Measurements from ENCODE around the gene N4BP2L1. TPM values are rescaled to one million over a fixed set of nuclear protein-coding genes. Genes with fewer than 3 reads are reported as not detected.

N4BP2L1 gene
- total and polyA plus RNA-seq, 2 of the 8 experiments (the other 6 are each of a cell fraction or from before 2014, with no cell fraction given): 1.3 to 3.1 TPM

GRCh38 chr13:32453981-32454380, 26.1 kb upstream of the N4BP2L1 start:
- H4K8ac ChIP-seq (ENCODE audit: extremely low read depth, insufficient read depth, low read length): no peak overlapping the region
- no peak overlapping the region for H2BK15ac ChIP-seq (ENCODE audit: low read length)
- H3K14ac ChIP-seq (ENCODE audit: insufficient read length): no peak overlapping the region
- ChIA-PET CTCF (ENCODE audit: partially characterized antibody) (interaction anchor here (0.9 to 1.3 kb wide), 3 partner anchors 10 to 105 kb away, joined by 3 to 4 read pairs (median 3); no protein-coding TSS in a partner anchor), POLR2A (ENCODE audit: partially characterized antibody) (interaction anchor here (1.1 kb wide), 1 partner anchor 49 kb away, joined by 5 read pairs; no protein-coding TSS in a partner anchor)
- H3K79me2 ChIP-seq (ENCODE audit: control insufficient read depth in 1 of 2, insufficient read depth in 2 of 2, low read length in 2 of 2): no peaks in the 10 kb centered on the region
- H3K9me3 ChIP-seq (ENCODE audit: insufficient read depth in 2 of 2, low read depth in 1 of 2, low read length in 1 of 2): peaks cover 0 to 2% of the 10 kb centered on the region in 2 experiments; a peak in 1 of 4 replicates
- H2AFZ ChIP-seq (ENCODE audit: low read length): no peak overlapping the region
- no peak overlapping the region for H3K56ac ChIP-seq (replicated peaks; ENCODE audit: insufficient read length, low read depth, low read length)
- H3K23me2 ChIP-seq (ENCODE audit: low read depth, low read length): no peaks in the 10 kb centered on the region
- H2BK5ac ChIP-seq (ENCODE audit: low read depth, low read length): no peak overlapping the region
- no peak overlapping the region for H2BK120ac ChIP-seq (replicated peaks; ENCODE audit: low read depth, low read length)
- H2BK20ac ChIP-seq (ENCODE audit: low read length): no peak overlapping the region
- H3K4me3 ChIP-seq (ENCODE audit: extremely low read depth in 1 of 4, insufficient read depth in 2 of 4, low read depth in 3 of 4, low read length in 4 of 4): no peak overlapping the region
- no peak overlapping the region for H3K23ac ChIP-seq (ENCODE audit: insufficient read length)
- H3K4ac ChIP-seq (replicated peaks; ENCODE audit: insufficient read length, low read depth, low read length): no peak overlapping the region
- H2BK12ac ChIP-seq (ENCODE audit: low read depth, low read length): no peak overlapping the region
- no peak overlapping the region for H3K18ac ChIP-seq (ENCODE audit: extremely low read depth, low read length)
- no peak overlapping the region for H4K91ac ChIP-seq (replicated peaks; ENCODE audit: insufficient read length, low read length)
- no peak for DNase-seq (ENCODE audit: low read depth in 1 of 2, low spot score in 2 of 2)
- no peak overlapping the region for H4K5ac ChIP-seq (ENCODE audit: insufficient read length, low read depth, low read length)
- no peaks in the 10 kb centered on the region for H4K20me1 ChIP-seq (replicated peaks in 1 of 2; ENCODE audit: control insufficient read depth in 1 of 2, insufficient read depth in 2 of 2, low read length in 2 of 2)
- H3K27me3 ChIP-seq (replicated peaks in 1 of 4; ENCODE audit: control insufficient read depth in 3 of 4, extremely low read depth in 1 of 4, insufficient read depth in 3 of 4, low read length in 3 of 4): no peaks in the 10 kb centered on the region
- no peaks in the 10 kb centered on the region for H3K4me1 ChIP-seq (replicated peaks in 1 of 4; ENCODE audit: control insufficient read depth in 3 of 4, insufficient read depth in 4 of 4, low read length in 3 of 4)
- H3K4me2 ChIP-seq (ENCODE audit: insufficient read depth in 1 of 2, low read depth in 2 of 2, low read length in 2 of 2): no peak overlapping the region
- H3K79me1 ChIP-seq (ENCODE audit: low read depth, low read length): no peaks in the 10 kb centered on the region
- no peak for TF ChIP-seq GTF2F1 (IDR thresholded peaks at IDR 0.05; ENCODE audit: borderline replicate concordance, low read depth, low read length)
- WGBS, 2 experiments (ENCODE audit: extremely low coverage in 1 of 2, insufficient coverage in 1 of 2, insufficient read length in 1 of 2, insufficient replicate concordance in 2 of 2, low coverage in 1 of 2, low lambda C conversion rate in 2 of 2, missing lambda C conversion rate in 1 of 2): 96% methylated on average over 1 of the region's 1 CpG; no CpG with 5 or more reads in 1 of the 2 experiments
- no peak overlapping the region for H2AK5ac ChIP-seq (ENCODE audit: low read depth, low read length)
- no peak for FAIRE-seq
- no peak overlapping the region for H3K27ac ChIP-seq (ENCODE audit: low read depth, low read length)
- no peak overlapping the region for H3K9ac ChIP-seq (replicated peaks in 1 of 4; ENCODE audit: extremely low read depth in 1 of 4, low read depth in 3 of 4, low read length in 3 of 4)
- no peaks in the 10 kb centered on the region for H3K36me3 ChIP-seq (ENCODE audit: control insufficient read depth in 2 of 4, insufficient read depth in 4 of 4, low read length in 3 of 4)

Measured in H1 (cell line).